GM19023 (cell line): ENCODE measurements around the gene IYD.

Experiments used
- ATAC-seq: cut with Tn5 transposase; IDR thresholded peaks from one replicate; pipeline ENCODE4 v1.9.1; 2021; ENCODE audit warnings: mild to moderate bottlenecking, moderate library complexity; ENCODE audit not compliant: unreplicated experiment

The IYD gene, protein sequence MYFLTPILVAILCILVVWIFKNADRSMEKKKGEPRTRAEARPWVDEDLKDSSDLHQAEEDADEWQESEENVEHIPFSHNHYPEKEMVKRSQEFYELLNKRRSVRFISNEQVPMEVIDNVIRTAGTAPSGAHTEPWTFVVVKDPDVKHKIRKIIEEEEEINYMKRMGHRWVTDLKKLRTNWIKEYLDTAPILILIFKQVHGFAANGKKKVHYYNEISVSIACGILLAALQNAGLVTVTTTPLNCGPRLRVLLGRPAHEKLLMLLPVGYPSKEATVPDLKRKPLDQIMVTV

DNA sequence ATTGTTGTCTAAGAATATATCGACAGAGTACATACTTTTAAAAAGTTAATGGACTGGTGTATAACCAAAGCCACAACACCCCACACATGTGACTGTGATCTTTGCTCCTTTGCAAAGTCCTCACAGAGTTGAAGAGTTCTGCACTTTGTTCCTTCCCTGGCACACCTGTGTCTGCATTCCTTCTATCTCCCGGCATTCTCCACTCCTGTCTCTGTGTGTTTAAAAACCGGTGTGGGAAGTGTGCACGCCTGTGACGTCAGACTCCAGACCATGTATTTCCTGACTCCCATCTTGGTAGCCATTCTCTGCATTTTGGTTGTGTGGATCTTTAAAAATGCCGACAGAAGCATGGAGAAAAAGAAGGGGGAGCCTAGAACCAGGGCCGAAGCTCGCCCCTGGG is at the start of gene IYD:
TSS of gene IYD (plus strand) at position 251 of the 400 bp plus-strand sequence. CDS start at position 271, 20 bp downstream.
- no peak for ATAC-seq

DNA sequence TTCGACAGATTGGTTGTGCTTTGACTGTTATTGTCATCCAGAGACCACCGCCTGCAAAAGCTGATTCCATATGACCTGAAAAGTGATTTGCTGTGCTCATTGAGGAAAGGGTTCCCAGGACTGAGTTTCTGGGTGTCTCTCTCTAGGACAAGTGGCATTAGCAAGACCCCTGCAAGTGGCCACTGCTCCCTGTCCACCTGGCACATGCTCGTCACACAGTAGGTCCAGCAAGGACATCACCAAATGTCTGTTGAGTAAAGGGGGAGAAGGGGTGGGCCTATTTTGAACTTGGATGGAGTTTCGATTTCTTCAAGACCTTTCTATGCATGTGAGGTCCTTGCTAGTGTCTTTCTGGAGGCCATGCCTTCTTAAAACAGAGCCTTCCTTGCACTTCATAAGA is 48.9 kb upstream of the IYD start:
- ATAC-seq, result no peak

DNA sequence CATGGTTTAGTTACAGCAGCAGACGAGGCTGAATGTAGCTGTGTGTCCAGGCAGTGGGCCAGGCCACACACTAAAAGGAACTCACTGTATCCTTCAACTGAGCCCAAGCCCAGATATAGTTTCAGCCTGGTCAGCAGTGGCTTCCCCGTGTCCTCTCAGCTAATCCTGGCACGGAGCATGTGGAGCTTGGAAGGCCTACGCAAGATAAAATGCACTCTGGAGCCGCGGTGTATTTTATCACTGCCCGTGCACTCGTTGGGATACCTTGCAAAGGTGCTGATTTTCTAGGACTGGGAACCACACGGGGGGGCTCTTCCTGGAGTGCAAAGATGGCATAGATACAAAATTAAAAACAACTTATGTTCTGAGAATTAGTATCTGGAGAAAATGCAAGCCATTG is 48.4 kb upstream of the IYD start:
- ATAC-seq, result no peak

DNA sequence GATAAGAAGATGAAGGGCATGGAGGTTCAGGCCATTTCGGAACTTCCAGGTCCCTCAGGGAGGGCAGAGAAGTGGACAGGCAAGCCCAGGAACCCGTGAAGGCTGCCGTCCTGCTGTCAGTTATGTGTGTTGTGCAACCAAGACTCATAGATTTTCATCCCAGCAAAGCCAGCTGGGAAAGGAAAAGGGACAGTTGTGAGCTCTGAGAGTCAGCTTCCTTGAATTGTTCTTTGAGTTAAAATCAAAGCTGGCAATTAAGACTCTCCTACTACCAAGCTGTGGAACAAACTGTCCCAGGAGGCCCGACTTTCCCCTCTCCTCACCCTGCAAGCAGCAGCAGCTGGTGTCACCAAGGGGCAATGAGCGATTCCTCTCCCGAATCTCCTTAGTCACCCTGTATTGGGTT is 46.3 kb upstream of the IYD start:
- ATAC-seq, result no peak

DNA sequence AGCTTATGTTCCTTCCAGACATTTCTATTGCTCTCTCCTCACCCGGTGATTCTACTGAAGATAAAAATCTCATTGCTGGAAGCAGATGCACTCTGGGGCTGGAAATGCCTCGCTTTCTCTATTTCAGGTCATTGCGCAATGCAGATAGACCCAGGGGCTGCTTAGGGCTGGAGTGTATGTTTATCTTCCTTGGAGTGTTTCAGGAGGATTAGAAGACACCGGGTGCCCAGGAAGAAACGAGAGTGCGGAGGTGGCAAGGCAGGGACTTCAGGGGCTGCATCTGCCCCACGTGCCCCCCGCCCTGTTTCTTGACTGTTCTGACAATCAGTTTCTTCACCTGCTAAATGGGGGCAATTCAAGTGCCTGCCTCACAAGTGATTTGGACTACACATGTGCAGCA is 45.6 kb upstream of the IYD start:
- ATAC-seq, result no peak

DNA sequence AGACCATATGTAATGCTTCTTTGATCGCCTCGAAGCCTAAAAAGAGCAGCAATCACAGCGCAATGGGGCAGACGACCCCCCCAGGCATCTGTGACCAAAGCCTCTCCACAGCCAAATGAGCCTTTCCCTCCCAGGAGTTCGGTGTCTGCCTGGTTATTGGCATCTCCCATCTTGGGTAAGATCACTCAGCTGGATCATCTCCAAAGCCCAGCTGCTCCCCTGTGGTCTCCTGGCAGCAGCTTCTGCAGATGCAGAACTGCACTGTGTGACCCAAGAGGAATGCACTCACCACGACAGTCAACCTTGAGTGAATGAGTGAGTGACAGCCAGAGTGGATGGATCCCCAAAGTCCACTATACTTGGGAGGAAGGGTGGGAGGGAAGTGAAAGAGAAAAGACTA is 44.8 kb upstream of the IYD start:
- ATAC-seq, result no peak

DNA sequence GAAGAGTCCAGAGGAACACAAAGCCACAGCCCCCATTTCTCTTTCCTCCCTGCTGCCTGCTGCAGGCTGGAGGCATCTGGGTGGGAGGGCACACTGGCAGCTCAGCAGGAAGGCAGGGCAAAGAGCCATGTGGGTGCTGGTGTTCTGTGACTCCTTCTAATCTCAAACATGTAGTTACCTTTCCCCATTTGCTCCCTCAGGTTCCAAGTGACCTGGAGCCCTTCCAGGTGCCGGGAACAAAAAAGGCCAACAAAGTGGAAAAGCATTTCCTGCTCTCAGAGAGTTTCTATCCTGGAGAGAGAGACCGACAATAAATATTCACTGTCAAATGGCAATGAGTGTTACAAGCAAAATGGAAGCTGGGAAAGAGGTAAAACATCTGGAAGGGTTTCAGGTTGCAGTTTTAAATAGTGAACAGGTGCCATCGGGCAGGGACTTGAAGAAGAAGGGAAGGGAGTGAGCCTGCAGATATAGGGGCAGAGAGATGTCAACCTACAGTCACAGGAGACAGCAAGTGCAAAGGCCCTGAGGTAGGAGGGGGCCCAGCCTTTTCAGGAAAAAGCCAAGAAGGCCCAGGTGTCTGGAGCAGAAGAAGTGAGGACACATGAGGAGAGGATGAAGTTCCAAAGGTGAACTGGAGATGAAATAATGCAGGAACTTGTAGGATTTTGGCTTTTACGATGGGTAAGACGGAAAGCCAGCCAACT is 43.6 kb upstream of the IYD start:
- ATAC-seq, result no peak

DNA sequence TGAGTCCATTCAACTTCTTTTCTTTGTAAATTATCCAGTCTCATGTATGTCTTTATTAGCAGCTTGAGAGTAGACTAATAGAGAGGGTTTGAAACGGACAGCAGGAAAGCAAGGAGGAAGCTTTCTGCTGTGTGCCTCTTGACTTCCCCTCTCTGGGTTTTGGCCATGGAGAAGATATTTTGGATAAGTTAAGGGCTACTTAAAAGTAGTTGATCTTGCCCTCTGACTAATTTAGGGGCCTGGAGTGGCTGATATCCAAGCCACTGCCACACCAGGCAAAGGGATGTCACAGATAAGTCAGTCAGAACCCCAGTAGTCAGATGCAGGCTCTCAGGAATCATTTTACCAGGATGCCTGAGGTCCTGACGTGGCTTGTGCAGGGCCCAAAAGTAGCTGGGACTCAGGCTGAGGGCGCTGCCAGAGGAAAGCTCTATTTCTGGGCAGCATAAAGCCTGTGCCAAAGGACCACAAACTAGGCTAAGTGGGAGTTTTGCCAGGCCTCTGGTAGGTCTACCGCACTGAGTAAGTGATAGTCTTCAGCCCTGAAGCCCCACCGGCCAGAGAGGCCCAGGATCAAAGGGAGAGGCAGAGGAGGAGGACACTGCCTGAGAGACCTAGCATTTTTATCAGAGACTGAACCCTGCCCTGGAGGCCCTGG is 41.6 kb upstream of the IYD start:
- no peak for ATAC-seq

DNA sequence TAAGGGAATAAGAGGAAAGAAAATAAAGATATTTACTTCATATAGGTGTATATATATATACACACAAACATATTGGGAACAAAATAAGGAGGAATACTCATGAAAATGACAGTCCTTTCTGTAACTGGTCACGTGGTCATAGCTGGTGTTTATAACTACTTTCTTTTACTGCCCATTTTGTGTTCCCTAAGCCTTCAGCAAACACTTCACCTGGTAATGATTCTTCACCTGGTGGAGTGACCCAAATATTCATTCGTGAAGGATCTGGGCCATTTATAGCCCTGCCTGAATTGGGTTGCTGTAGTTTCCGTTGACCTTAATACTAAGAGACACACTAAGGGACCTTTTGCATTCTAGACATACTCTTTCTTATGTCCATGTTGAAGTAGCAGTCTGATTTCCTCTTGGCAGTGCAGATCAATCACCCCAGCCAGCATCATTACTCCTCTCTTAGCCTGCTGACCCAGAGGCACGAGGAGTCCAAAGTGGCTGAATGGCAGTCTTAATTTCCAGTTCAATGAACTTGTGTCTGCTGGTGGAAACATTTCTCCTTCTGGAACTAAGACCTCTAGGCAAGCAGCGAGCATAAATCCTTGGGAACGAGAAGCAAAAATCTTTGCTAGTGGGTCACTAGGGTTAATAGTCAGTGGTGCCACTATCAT is 39.9 kb upstream of the IYD start:
- ATAC-seq, result no peak

DNA sequence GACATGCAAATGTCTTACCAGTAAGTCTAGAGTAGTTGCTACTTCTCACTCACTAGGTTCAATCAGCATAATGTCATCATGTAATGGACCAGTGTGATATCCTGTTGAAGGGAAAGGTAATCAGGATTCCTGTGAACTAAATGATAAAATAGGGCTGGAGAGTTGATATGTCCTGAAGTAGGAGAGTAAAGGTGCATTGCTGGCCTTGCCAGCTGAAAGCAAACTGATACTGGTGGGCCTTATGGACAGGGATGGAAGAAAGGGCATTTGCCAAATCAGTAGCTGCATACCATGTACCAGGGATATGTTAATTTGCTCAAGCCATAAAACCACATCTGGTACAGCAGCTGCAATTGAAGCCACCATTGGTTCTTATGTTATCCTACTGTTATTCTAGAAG is 37.5 kb upstream of the IYD start:
- ATAC-seq, result no peak

DNA sequence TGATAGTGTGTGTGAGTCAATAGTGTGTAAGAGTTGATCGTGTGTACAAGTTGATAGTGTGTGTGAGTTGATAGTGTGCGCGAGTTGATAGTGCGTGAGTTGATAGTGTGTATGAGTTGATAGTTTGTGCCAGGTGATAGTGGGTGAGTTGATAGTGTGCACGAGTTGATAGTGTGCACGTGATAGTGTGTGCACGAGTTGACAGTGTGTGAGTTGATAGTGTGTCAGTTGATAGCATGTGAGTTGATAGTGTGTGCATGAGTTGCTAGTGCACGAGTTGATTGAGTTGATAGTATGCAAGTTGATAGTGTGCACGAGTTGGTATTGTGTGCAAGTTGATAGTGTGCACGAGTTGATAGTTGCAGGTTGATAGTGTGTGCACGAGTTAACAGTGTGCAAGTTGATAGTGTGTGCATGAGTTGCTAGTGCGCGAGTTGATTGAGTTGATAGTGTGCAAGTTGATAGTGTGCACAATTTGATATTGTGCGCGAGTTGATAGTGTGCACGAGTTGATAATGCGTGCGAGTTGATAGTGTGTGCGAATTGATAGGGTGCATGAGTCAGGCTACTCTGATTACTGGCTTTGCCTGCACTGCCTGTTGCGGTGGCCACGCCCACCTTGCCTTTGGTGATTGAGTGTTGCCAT is 35.8 kb upstream of the IYD start:
- ATAC-seq, result no peak

DNA sequence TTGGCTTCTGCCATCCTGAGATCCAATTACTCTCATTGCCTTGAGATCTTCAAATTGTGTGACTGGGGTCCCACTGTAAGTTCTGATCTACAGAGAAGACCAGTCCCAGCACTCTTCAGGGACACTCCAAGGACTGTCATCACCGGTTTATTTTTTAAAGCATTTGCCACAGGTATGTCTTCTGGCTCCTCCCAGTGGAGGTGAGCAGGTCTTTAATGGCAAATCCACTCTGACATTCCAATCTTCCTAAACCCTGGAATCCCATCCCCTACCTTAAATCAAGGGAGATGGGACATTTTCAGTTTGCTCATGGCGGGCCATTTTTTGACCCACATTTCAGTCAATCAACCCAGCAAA is 35.2 kb upstream of the IYD start:
- no peak for ATAC-seq

DNA sequence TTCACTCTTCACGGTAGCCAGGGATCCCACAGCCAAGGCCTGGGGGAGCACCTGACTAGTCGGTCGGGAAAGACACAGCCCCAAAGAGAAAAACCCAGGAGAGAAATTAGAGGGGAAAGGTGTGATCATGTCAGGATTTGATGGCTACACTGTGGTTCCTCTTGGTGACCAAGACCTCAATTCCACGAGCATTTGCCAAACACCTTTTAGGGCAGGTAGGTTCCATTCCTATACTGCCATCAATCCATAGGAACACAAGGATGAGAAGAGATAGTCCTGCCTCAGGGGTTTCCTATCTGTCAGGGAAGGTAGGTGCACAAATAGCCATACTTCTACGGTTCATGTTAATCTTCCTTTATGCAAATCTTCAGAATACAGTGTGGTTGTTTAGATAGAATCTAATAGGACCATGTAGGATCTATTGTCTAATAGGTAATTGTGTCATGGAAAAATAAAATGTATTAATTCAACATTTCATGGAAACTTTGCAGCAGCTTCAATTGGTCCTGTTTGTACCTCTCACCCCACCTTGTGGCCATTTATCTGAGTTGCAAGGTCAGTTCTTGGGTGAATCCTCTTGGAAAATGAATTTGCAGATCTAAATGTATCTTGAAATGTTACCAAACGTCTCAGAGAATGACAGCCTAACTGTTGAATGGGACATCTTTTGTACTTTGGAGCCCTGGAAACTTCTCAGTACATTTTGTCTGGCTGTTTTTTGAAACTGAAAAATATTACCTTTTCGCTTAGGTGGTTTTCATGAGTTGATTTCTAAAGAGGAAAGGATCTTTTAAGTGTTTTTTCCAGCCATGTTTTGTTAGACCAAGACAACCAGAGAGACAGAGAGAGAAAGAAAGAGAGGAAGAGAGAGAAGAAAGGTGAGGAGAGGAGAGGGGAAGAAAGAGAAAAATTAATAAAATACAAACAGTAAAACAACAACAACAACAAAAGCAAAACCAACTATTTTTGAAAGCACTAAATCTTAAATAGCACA is 33.7 kb upstream of the IYD start:
- no peak for ATAC-seq

DNA sequence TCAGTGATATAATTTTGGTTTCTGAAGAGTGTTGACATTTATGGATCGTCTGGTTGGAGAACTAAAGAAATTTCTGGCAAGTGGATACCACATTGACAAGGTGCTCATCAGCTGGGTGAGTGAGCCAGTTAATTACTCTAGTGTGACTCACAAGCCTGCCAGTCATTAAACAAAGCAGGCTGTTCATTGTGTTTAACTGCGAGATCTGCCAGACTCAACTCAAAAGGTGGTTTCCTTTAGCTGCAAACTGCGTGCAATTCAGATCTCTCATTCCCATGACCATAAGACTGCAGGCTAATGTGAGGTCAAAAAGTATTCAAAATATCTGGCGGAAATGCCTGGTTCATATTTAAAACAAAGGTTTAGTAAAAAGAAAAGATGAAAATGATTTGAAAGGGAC is 32.5 kb upstream of the IYD start:
- ATAC-seq, result no peak

DNA sequence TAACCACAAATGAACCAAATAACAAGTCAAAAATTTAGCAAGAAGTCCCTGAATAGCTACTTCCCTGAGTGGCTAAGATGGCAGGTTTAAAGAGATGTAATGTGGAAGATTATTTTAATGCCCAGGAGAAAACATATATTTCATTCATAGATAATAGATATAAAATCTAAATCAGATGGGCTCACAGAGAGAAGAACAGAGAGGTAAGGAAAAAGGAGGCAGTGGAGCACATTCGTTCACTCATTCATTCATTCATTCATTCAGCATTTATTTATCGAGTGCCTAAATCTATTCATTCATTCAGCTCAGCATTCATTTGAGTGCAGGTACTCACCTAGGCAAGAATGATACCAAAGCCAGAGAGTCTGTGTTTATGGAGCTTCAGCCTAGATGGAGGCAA is 32.1 kb upstream of the IYD start:
- no peak for ATAC-seq

DNA sequence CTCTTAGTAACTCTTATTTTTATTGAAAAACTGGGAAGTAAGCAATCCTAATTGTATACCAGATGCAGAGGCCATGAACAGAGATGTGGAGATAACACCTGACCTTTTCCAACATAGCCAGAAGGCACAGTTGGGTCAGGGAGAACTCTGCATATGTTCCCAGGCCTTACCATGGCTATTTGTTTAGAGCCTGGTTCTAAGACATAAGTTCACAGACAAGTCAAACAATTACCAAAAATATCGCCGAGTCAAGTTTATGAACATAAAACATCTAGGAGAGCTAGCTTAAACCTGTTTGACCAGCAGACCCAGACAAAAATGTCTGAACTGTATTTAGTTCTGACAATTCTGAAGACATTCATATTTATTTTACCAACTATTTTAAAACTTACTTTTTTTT is 26.7 kb upstream of the IYD start:
- ATAC-seq, result no peak

DNA sequence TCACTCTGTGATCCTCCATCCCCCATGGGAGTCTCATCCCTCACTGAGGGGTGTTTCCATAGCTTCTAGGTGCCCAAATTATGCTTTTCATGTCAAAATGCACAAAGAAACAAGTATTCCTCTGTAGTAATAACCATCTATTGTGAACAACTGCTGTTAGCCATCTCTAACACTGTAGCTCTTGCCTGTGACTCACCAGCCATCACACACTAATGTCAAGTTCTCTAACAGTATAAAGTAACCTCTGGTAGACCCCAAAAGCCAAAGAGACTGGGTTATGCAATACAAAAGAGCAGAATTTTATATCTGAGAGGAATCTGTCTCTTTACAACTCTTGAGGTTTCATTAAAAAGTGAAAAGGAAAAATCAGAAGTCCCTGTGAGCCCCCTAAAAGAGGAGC is 25.4 kb upstream of the IYD start:
- ATAC-seq, result no peak

DNA sequence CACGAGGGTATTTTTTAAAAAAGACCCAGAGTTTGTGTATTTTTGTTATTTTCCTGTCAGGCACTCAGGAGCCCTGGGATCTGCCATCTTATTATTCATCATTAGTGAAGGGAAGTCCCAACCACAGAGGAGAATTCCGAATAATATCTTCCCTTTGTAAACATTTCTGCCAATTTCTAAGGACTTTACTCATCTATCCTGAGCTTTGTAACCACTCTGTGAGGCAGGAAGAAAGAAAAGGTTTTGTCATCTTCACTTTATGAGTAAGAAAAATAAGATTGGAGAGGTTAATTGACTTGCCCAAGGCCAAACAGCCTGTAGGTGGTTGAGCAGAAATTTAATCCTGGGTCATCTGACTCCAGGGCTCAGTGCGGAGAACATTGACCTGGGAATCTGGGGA is 23.0 kb upstream of the IYD start:
- no peak for ATAC-seq

DNA sequence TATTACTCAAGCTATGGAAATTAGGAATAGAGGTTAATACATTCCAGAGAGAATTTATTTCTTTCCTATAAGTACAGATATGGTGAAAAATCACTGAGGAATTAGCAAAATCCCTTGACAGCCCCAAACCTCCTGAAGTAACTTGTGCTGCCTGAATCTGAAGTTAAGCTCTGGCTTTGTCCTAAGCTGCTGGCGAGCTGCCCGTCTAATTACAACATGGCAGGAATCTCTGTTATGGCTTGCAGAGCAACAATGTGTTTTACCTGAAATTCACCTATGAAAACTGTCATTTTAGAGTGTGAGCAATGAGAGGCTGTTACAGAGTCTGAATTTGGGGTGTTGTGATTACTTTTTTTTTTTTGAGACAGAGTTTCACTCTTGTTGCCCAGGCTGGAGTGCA is 22.5 kb upstream of the IYD start:
- ATAC-seq, result no peak

DNA sequence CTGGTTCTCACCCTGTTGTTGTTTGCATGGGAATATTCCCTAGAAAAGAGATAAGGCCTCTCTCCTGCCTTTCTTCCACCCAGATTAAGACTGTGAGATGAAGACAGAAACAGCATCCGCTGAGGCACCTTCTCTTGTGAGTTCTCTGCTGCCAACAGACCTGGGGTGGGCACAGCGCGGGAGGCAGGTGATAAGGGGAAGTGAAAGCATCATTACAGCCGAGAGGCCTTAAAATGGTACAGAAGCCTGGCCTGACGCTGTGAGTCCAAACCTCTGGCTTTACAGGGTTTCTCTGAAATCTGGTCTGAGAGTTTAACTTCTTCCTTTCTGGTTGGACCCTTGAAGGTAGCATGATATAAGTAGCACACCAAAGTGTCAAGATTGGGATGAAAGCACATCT is 21.0 kb upstream of the IYD start:
- ATAC-seq, result no peak
